Natural killer cell (primary cell): Measurements from ENCODE around the gene LRRC47. TPM values are rescaled to one million over a fixed set of nuclear protein-coding genes. Genes with fewer than 3 reads are reported as not detected.
"Not testable (repeated sequence)": the region's sequence is repeated elsewhere in the genome, so short reads cannot be mapped to it uniquely, and the experiment has no call there.

ENCODE experiments used
- ATAC-seq, 3 donors: fragments of 150-1000 bp in 2 of 3; fragments of 200-7000 bp in 1 of 3; cut with Tn5 transposase; 1 replicate in 1 of 3; 2 replicates in 2 of 3; pipeline ENCODE4 v1.10.0; 2021; ENCODE audit warnings: mild to moderate bottlenecking in 2 of 3, moderate library complexity in 2 of 3
- DNase-seq, 2 donors: peaks; one replicate each; pipeline versions ENCODE4 v3.0.0 to v3.0.0-alpha.2; 2013 to 2021; ENCODE audit warnings: mixed read lengths in 1 of 2
- H3K27ac ChIP-seq: one replicate; pipeline ENCODE4 v1.5.1; 2013; ENCODE audit warnings: mild to moderate bottlenecking, low read length
- H3K27me3 ChIP-seq: one replicate; pipeline ENCODE4 v1.6.1; 2013; ENCODE audit warnings: low read length; ENCODE audit not compliant: control insufficient read depth, insufficient read depth
- H3K36me3 ChIP-seq: one replicate; pipeline ENCODE4 v1.6.1; 2013; ENCODE audit warnings: low read length; ENCODE audit not compliant: control insufficient read depth, insufficient read depth
- H3K4me1 ChIP-seq: one replicate; pipeline ENCODE4 v1.6.1; 2013; ENCODE audit warnings: low read length; ENCODE audit not compliant: control insufficient read depth, insufficient read depth
- H3K4me3 ChIP-seq: one replicate; pipeline ENCODE4 v1.5.1; 2013; ENCODE audit warnings: low read length
- H3K9me3 ChIP-seq: one replicate; pipeline ENCODE4 v1.6.1; 2013; ENCODE audit warnings: low read length; ENCODE audit not compliant: control insufficient read depth, insufficient read depth
- H3K27ac Mint-ChIP-seq, 2 donors: one replicate each; pipeline ENCODE4 v1.8.0; 2022; ENCODE audit warnings: mild to moderate bottlenecking in 2 of 2, mixed read lengths in 2 of 2, moderate library complexity in 1 of 2
- H3K27me3 Mint-ChIP-seq, 2 donors: one replicate each; pipeline ENCODE4 v1.8.0; 2022; ENCODE audit warnings: low read depth in 2 of 2, mixed read lengths in 2 of 2
- H3K36me3 Mint-ChIP-seq: one replicate; pipeline ENCODE4 v1.8.0; 2022; ENCODE audit warnings: mixed read lengths
- H3K4me1 Mint-ChIP-seq, 2 donors: one replicate each; pipeline ENCODE4 v1.8.0; 2022; ENCODE audit warnings: mixed read lengths in 2 of 2
- H3K4me3 Mint-ChIP-seq: one replicate; pipeline ENCODE4 v1.8.0; 2022; ENCODE audit warnings: mild to moderate bottlenecking, moderate library complexity, mixed read lengths
- H3K9me3 Mint-ChIP-seq, 2 donors: one replicate each; pipeline ENCODE4 v1.8.0; 2022; ENCODE audit warnings: mixed read lengths in 2 of 2
- CTCF ChIP-seq: fragments of 200-600 bp; IDR thresholded peaks from one replicate; pipeline ENCODE4 v1.8.0; 2022; ENCODE audit warnings: antibody characterized with exemption
- WGBS: methylation state at CpG from one replicate; pipeline ENCODE4 v1.1.7; 2013; ENCODE audit warnings: missing lambda C conversion rate; ENCODE audit not compliant: insufficient coverage; 5-methylcytosine and 5-hydroxymethylcytosine counted together
- intact Hi-C: fragments of 100-400 bp; cut with micrococcal nuclease; formaldehyde crosslinking; loops from one replicate; pipeline ENCODE4 v1.14.2; 2022
- total RNA-seq, 4 donors: library from RNA; stranded (reverse); fragments of 120-200 nt in 1 of 4; gene quantifications; one replicate each; pipeline versions ENCODE4 v1.2.3 to v1.2.4, GENCODE V29; 2013 to 2022

LRRC47 gene
- total RNA-seq, 3 donors from 2014 or later (not counting 1 experiment from before 2014, with no cell fraction given), result 33.5 to 49.8 (median 45.2) TPM

- DNase-seq (no peak), ATAC-seq (no peak)
- TF ChIP-seq CTCF, result no peak
- Histone ChIP-seq H3K9me3 (no peaks in the 10 kb centered on the region), H3K27ac (no peak overlapping the region), H3K27me3 (peaks cover 8% of the 10 kb centered on the region), H3K4me3 (no peak overlapping the region), H3K4me1 (no peaks in the 10 kb centered on the region), H3K36me3 (no peaks in the 10 kb centered on the region)
- Mint-ChIP-seq H3K9me3 (no peaks in the 10 kb centered on the region), H3K36me3 (no peaks in the 10 kb centered on the region), H3K27ac (no peak overlapping the region), H3K27me3 (peaks cover 34 to 38% of the 10 kb centered on the region in 2 donors), H3K4me3 (no peak overlapping the region), H3K4me1 (peaks cover 5% of the 10 kb centered on the region in 2 donors)
- 74% methylated on average over 19 of the region's 19 CpGs for WGBS
- intact Hi-C loops, result no loop called here
Measured at GRCh38 chr1:3803905-3804626, 7.8 kb upstream of the LRRC47 start.

- H3K27ac Mint-ChIP-seq, H3K27me3 ChIP-seq, H3K9me3 Mint-ChIP-seq, intact Hi-C loops, DNase-seq, H3K4me3 ChIP-seq, H3K4me3 Mint-ChIP-seq, H3K4me1 ChIP-seq, H3K27ac ChIP-seq, H3K36me3 Mint-ChIP-seq, ATAC-seq, H3K36me3 ChIP-seq, H3K9me3 ChIP-seq: not testable (repeated sequence)
- Mint-ChIP-seq H3K27me3 (peaks cover 28 to 34% of the 10 kb centered on the region in 2 donors), H3K4me1 (peaks cover 13 to 14% of the 10 kb centered on the region in 2 donors)
- WGBS, result 77% methylated on average over 2 of the region's 3 CpGs
Measured at GRCh38 chr1:3800795-3801194, 4.5 kb upstream of the LRRC47 start.

- no peaks in the 10 kb centered on the region for H3K36me3 Mint-ChIP-seq
- H3K4me3 Mint-ChIP-seq, result no peak overlapping the region
Measured at GRCh38 chr1:3799976-3800685, 3.8 kb upstream of the LRRC47 start.

More at GRCh38 chr1:3799976-3800685, 3.8 kb upstream of the LRRC47 start:
- H3K36me3 ChIP-seq, result no peaks in the 10 kb centered on the region
- TF ChIP-seq CTCF, result no peak
- ATAC-seq (no peak), DNase-seq (no peak)
- no peak overlapping the region for H3K27ac ChIP-seq
- Mint-ChIP-seq H3K9me3 (no peaks in the 10 kb centered on the region), H3K27ac (no peak overlapping the region), H3K4me1 (peaks cover 18 to 19% of the 10 kb centered on the region in 2 donors), H3K27me3 (peaks cover 22 to 27% of the 10 kb centered on the region in 2 donors)
- H3K9me3 ChIP-seq, result no peaks in the 10 kb centered on the region
- WGBS, result 95% methylated on average over 10 of the region's 11 CpGs
- H3K4me3 ChIP-seq, result no peak overlapping the region
- H3K4me1 ChIP-seq, result peaks cover 15% of the 10 kb centered on the region
- H3K27me3 ChIP-seq, result peaks cover 8% of the 10 kb centered on the region
- intact Hi-C loops, result no loop called here
